SK-N-SH (cell line): Measurements from ENCODE around the gene PODNL1. TPM values are rescaled to one million over a fixed set of nuclear protein-coding genes. Genes with fewer than 3 reads are reported as not detected.

Source experiments
- CTCF ChIA-PET: fragments of 300-600, 350-600 bp; formaldehyde crosslinking; extraction: SDS; loops from one replicate; lab custom pipeline; 2021; lab: Yijun Ruan, JAX
- POLR2A ChIA-PET: fragments of 350-600 bp; sonication (Branson Sonifier 250); formaldehyde crosslinking; extraction: SDS; loops from one replicate; lab custom pipeline; 2020; ENCODE audit warnings: antibody characterized with exemption, inconsistent platforms; lab: Yijun Ruan, JAX
- DNase-seq: peaks from one replicate; pipeline ENCODE4 v3.0.0; 2012
- H2AFZ ChIP-seq: fragments of 200-600 bp; sonication (generic); 2 replicates; pipeline ENCODE4 v1.8.1; 2016; ENCODE audit warnings: antibody characterized with exemption, mild to moderate bottlenecking, low read depth
- H3F3A ChIP-seq: fragments of 200-600 bp; sonication (generic); replicated peaks from 2 replicates; pipeline ENCODE3; 2016; ENCODE audit warnings: antibody characterized with exemption, mild to moderate bottlenecking; ENCODE audit not compliant: insufficient read depth
- H3K27ac ChIP-seq, 2 experiments: fragments of 200-500 bp in 1 of 2; fragments of 200-600 bp in 1 of 2; sonication (Bioruptor generic) in 1 of 2; sonication (generic), shearing (Covaris generic) in 1 of 2; 2 replicates each; pipeline versions ENCODE4 v1.5.1 to v1.6.1; 2014 to 2016; ENCODE audit warnings: low read depth in 2 of 2, inconsistent platforms in 1 of 2, low read length in 1 of 2, mild to moderate bottlenecking in 1 of 2, mixed read lengths in 1 of 2
- H3K27me3 ChIP-seq: fragments of 200-600 bp; sonication (generic), shearing (Covaris generic); 2 replicates; pipeline ENCODE4 v1.6.1; 2016; ENCODE audit warnings: mixed run types; ENCODE audit not compliant: insufficient read depth
- H3K36me3 ChIP-seq, 2 experiments: fragments of 200-500 bp in 1 of 2; fragments of 200-600 bp in 1 of 2; sonication (Bioruptor generic) in 1 of 2; sonication (generic) in 1 of 2; replicated peaks in 1 of 2; 2 replicates each; pipeline versions ENCODE3 to v1.5.1; 2014 to 2016; ENCODE audit warnings: low read length in 1 of 2, mild to moderate bottlenecking in 1 of 2; ENCODE audit not compliant: insufficient read depth in 2 of 2, control insufficient read depth in 1 of 2
- H3K4me1 ChIP-seq, 2 experiments: fragments of 200-500 bp in 1 of 2; fragments of 200-600 bp in 1 of 2; sonication (Bioruptor generic) in 1 of 2; sonication (generic), shearing (Covaris generic) in 1 of 2; 2 replicates each; pipeline versions ENCODE4 v1.5.1 to v1.6.1; 2014 to 2016; ENCODE audit warnings: low read depth in 1 of 2, low read length in 1 of 2, mixed run types in 1 of 2; ENCODE audit not compliant: insufficient read depth in 2 of 2, control insufficient read depth in 1 of 2
- H3K4me2 ChIP-seq: fragments of 200-600 bp; sonication (generic), shearing (Covaris generic); 2 replicates; pipeline ENCODE4 v1.6.1; 2017; ENCODE audit warnings: mixed run types
- H3K4me3 ChIP-seq, 2 experiments: fragments of 200-500 bp in 1 of 2; fragments of 200-600 bp in 1 of 2; sonication (Bioruptor generic) in 1 of 2; sonication (generic), shearing (Covaris generic) in 1 of 2; 2 replicates each; pipeline versions ENCODE4 v1.5.1 to v1.8.1; 2014 to 2016; ENCODE audit warnings: low read depth in 2 of 2, inconsistent platforms in 1 of 2, low read length in 1 of 2, mild to moderate bottlenecking in 1 of 2, mixed read lengths in 1 of 2, moderate library complexity in 1 of 2
- H3K79me2 ChIP-seq: fragments of 200-600 bp; sonication (generic); 2 replicates; pipeline ENCODE4 v1.8.1; 2017; ENCODE audit warnings: mild to moderate bottlenecking; ENCODE audit not compliant: insufficient read depth
- H3K9ac ChIP-seq: fragments of 200-600 bp; sonication (generic); 2 replicates; pipeline ENCODE4 v1.6.1; 2017; ENCODE audit warnings: mixed run types
- H3K9me2 ChIP-seq: fragments of 200-600 bp; sonication (generic); 2 replicates; pipeline ENCODE4 v1.6.1; 2017; ENCODE audit warnings: mixed run types
- H3K9me3 ChIP-seq: fragments of 200-600 bp; sonication (generic); 2 replicates; pipeline ENCODE4 v1.6.1; 2017; ENCODE audit warnings: mixed run types, mild to moderate bottlenecking, moderate library complexity
- H4K20me1 ChIP-seq: fragments of 200-600 bp; sonication (generic); 2 replicates; pipeline ENCODE4 v1.6.1; 2017; ENCODE audit warnings: mild to moderate bottlenecking, mixed run types; ENCODE audit not compliant: insufficient read depth
- FOXM1 ChIP-seq: IDR thresholded peaks from 2 replicates; pipeline ENCODE4 v1.4.0; 2012; ENCODE audit warnings: low read depth, mild to moderate bottlenecking
- GATA2 ChIP-seq: sonication (generic); formaldehyde crosslinking; IDR thresholded peaks from 2 replicates; pipeline ENCODE4 v1.5.0; 2020; ENCODE audit warnings: mild to moderate bottlenecking, missing genetic modification reagents
- JUND ChIP-seq: IDR thresholded peaks from 2 replicates; pipeline ENCODE4 v1.4.0; 2012
- NRF1 ChIP-seq: IDR thresholded peaks from 2 replicates; pipeline ENCODE4 v1.6.1; 2012; ENCODE audit warnings: low read depth, mild to moderate bottlenecking, low read length
- POLR2AphosphoS5 ChIP-seq: IDR thresholded peaks from 2 replicates; pipeline ENCODE4 v1.6.1; 2012; ENCODE audit warnings: low read depth, low read length
- RCOR1 ChIP-seq: fragments of 150-350 bp; IDR thresholded peaks from 2 replicates; pipeline ENCODE4 v1.6.1; 2017; ENCODE audit warnings: antibody characterized with exemption, low read length
- RFX5 ChIP-seq: IDR thresholded peaks from 2 replicates; pipeline ENCODE4 v1.6.1; 2012; ENCODE audit warnings: mild to moderate bottlenecking, improper control_type of control experiment, low read length
- SIN3A ChIP-seq: IDR thresholded peaks from 2 replicates; pipeline ENCODE4 v1.6.1; 2012; ENCODE audit warnings: low read depth, mild to moderate bottlenecking, low read length, moderate library complexity, borderline replicate concordance
- YY1 ChIP-seq: IDR thresholded peaks from 2 replicates; pipeline ENCODE4 v1.4.0; 2012; ENCODE audit warnings: low read depth, mild to moderate bottlenecking
- WGBS: methylation state at CpG from one replicate; pipeline ENCODE4 v1.1.6; 2017; ENCODE audit warnings: low lambda C conversion rate; 5-methylcytosine and 5-hydroxymethylcytosine counted together
- polyA plus RNA-seq, 3 experiments: library from polyadenylated mRNA; depleted of rRNA; stranded (reverse); fragments of >200 nt; gene quantifications; 2 replicates each; pipeline ENCODE4 v1.2.3, GENCODE V29; 2012
- TF ChIP-seq, protein P1 (sequence below): IDR thresholded peaks from 2 replicates; pipeline ENCODE4 v1.4.0; 2012; ENCODE audit warnings: low read depth
- TF ChIP-seq, protein P2 (sequence below): IDR thresholded peaks from 2 replicates; pipeline ENCODE4 v1.6.1; 2012; ENCODE audit warnings: mild to moderate bottlenecking, low read depth, low read length, moderate library complexity
- TF ChIP-seq, protein P3 (sequence below): fragments of 150-350 bp; IDR thresholded peaks from 2 replicates; pipeline ENCODE4 v1.6.1; 2017; ENCODE audit warnings: antibody characterized with exemption, low read length, low read depth, borderline replicate concordance
- TF ChIP-seq, protein P4 (sequence below): fragments of 200-600 bp; sonication (generic); IDR thresholded peaks from 2 replicates; pipeline ENCODE4 v1.6.1; 2017; ENCODE audit warnings: antibody characterized with exemption, mild to moderate bottlenecking, moderate library complexity

The PODNL1 gene
- polyA plus RNA-seq, 1 of the 3 experiments (the other 2 are of a cell fraction): 7.5 TPM

DNA sequence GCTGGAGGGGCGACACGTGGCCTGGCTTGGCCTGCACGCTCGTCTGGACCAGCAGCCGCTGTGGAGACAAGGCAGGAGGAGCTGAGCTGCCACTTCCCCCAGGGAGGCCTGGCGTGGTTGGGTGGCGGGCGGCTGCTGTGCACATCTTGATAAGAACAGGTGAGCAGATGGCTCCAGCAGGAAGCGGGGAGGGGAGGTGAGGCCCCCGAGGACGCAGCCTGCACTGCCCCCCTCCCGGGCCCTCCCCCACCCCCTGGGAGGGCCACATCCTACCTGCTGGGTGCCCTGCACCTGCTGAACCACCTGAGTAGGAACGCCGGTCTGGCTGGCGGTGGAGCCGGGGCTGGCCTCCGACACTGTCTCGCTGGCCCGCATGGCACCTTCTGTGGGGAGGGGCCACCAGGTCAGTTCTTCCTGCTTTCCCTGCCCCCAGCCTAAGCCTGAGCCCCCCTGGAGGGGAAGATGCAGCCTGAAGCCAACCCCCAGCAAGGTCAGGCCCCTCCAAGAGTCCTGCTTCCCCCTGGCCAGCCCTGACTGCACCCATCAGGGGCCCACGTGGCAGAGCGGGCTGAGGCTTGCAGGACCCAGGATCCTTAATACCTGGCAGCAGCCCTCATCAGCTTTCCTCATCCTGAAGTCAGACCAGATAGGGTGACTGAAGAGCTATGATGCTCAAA, 45.1 kb upstream of the PODNL1 start:
- no peaks in the 10 kb centered on the region for H3K79me2 ChIP-seq
- H3K9me3 ChIP-seq: no peaks in the 10 kb centered on the region
- H3K27ac ChIP-seq: no peak overlapping the region
- H3F3A ChIP-seq: peaks cover 13% of the 10 kb centered on the region
- 100% methylated on average over 2 of the region's 21 CpGs for WGBS
- no peaks in the 10 kb centered on the region for H3K27me3 ChIP-seq
- H3K9me2 ChIP-seq: no peaks in the 10 kb centered on the region
- no peak overlapping the region for H2AFZ ChIP-seq
- H4K20me1 ChIP-seq: no peaks in the 10 kb centered on the region
- H3K4me2 ChIP-seq: no peak overlapping the region
- POLR2A ChIA-PET: no interaction called here
- no peak overlapping the region for H3K9ac ChIP-seq
- CTCF ChIA-PET: interaction anchor here (0.8 to 3.0 kb wide), 2 partner anchors 30 to 89 kb away, joined by 3 to 12 read pairs; partner anchors contain the start of gene MISP3
- no peak for DNase-seq
- H3K4me1 ChIP-seq: peaks cover 16 to 46% of the 10 kb centered on the region in 2 experiments; a peak in 3 of 4 replicates
- peaks cover 0 to 3% of the 10 kb centered on the region in 2 experiments for H3K36me3 ChIP-seq
- no peak for TF ChIP-seq FOXM1
- no peak for TF ChIP-seq RCOR1
- TF ChIP-seq, all 33 proteins: peak for 0
- H3K4me3 ChIP-seq: no peak overlapping the region

DNA sequence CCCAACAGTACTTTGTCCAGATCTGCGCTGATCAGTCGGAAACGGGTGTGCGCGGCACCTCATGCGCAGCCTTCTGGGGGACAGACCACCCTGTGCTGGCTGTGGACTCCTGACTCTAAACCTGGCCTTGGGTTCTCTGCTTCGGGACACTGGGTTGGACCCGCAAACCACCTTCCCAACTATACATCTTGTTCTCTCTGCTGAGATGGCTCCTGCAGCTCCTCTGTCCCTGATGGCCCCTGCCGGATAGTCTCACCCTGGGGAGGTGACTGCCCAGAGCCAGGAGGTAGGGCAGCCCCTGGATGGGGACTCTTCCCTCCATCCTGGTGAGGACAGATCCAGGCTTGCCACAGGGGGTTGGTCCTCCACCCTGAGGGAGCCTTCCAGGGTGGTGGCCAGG, 44.6 kb upstream of the PODNL1 start:
- Histone ChIP-seq H3F3A (peaks cover 13% of the 10 kb centered on the region), H4K20me1 (no peaks in the 10 kb centered on the region), H3K4me1 (peaks cover 16 to 46% of the 10 kb centered on the region in 2 experiments; a peak in 3 of 4 replicates), H3K4me3 (no peak overlapping the region), H3K9ac (no peak overlapping the region), H3K9me2 (no peaks in the 10 kb centered on the region), H3K27ac (no peak overlapping the region), H2AFZ (no peak overlapping the region), H3K27me3 (no peaks in the 10 kb centered on the region), H3K36me3 (peaks cover 0 to 3% of the 10 kb centered on the region in 2 experiments), H3K9me3 (no peaks in the 10 kb centered on the region), H3K4me2 (no peak overlapping the region), H3K79me2 (no peaks in the 10 kb centered on the region)
- no peak for DNase-seq
- TF ChIP-seq JUND: no peak
- ChIA-PET POLR2A (no interaction called here), CTCF (interaction anchor here (0.8 kb wide), 1 partner anchor 30 kb away, joined by 3 read pairs; no protein-coding TSS in a partner anchor)
- WGBS: 99% methylated on average over 8 of the region's 9 CpGs

DNA sequence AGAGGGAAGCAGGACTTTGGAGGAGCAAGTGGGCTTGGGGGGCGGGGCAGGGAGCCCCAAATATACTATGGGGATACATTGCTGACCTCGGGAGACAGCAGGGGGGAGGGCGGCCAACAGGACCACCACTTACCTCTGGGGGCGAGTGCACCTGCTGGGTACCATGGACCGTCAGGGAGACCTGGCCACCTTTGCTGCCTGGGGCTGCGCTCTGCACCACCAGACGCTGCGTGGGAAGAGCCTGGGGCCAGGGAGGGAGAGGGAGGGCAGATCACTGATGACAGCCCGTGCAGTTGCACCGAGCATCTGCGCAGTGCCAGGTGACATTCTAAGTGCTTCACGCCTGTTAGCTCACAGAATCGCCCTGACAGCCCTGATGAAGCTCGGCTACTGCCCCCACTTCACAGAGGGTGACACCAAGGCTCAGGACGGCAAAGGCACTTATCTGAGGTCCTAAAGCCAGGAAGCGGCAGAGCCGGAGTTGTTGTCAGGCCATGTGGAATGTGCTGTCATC, 43.8 kb upstream of the PODNL1 start:
- no peak overlapping the region for H3K9ac ChIP-seq
- H3K79me2 ChIP-seq: no peaks in the 10 kb centered on the region
- no peaks in the 10 kb centered on the region for H3K27me3 ChIP-seq
- WGBS: 88% methylated on average over 6 of the region's 17 CpGs
- ChIA-PET POLR2A (no interaction called here), CTCF (interaction anchor here (0.7 kb wide), 1 partner anchor 1134 kb away, joined by 3 read pairs; no protein-coding TSS in a partner anchor)
- H3K9me3 ChIP-seq: no peaks in the 10 kb centered on the region
- peaks cover 13% of the 10 kb centered on the region for H3F3A ChIP-seq
- H3K36me3 ChIP-seq: peaks cover 0 to 3% of the 10 kb centered on the region in 2 experiments
- H3K4me3 ChIP-seq: no peak overlapping the region
- DNase-seq: no peak
- H4K20me1 ChIP-seq: no peaks in the 10 kb centered on the region
- H2AFZ ChIP-seq: no peak overlapping the region
- no peaks in the 10 kb centered on the region for H3K9me2 ChIP-seq
- H3K4me1 ChIP-seq: peaks cover 13 to 39% of the 10 kb centered on the region in 2 experiments; a peak in 3 of 4 replicates
- no peak overlapping the region for H3K27ac ChIP-seq
- no peak overlapping the region for H3K4me2 ChIP-seq
- TF ChIP-seq, protein P1, sequence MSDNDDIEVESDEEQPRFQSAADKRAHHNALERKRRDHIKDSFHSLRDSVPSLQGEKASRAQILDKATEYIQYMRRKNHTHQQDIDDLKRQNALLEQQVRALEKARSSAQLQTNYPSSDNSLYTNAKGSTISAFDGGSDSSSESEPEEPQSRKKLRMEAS: no peak
- TF ChIP-seq JUND (no peak), POLR2AphosphoS5 (no peak), YY1 (no peak), NRF1 (no peak), SIN3A (no peak), RFX5 (no peak), GATA2 (CRISPR knock-in tag) (no peak), FOXM1 (no peak)
- TF ChIP-seq, protein P2, sequence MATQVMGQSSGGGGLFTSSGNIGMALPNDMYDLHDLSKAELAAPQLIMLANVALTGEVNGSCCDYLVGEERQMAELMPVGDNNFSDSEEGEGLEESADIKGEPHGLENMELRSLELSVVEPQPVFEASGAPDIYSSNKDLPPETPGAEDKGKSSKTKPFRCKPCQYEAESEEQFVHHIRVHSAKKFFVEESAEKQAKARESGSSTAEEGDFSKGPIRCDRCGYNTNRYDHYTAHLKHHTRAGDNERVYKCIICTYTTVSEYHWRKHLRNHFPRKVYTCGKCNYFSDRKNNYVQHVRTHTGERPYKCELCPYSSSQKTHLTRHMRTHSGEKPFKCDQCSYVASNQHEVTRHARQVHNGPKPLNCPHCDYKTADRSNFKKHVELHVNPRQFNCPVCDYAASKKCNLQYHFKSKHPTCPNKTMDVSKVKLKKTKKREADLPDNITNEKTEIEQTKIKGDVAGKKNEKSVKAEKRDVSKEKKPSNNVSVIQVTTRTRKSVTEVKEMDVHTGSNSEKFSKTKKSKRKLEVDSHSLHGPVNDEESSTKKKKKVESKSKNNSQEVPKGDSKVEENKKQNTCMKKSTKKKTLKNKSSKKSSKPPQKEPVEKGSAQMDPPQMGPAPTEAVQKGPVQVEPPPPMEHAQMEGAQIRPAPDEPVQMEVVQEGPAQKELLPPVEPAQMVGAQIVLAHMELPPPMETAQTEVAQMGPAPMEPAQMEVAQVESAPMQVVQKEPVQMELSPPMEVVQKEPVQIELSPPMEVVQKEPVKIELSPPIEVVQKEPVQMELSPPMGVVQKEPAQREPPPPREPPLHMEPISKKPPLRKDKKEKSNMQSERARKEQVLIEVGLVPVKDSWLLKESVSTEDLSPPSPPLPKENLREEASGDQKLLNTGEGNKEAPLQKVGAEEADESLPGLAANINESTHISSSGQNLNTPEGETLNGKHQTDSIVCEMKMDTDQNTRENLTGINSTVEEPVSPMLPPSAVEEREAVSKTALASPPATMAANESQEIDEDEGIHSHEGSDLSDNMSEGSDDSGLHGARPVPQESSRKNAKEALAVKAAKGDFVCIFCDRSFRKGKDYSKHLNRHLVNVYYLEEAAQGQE: no peak
- TF ChIP-seq, protein P3, sequence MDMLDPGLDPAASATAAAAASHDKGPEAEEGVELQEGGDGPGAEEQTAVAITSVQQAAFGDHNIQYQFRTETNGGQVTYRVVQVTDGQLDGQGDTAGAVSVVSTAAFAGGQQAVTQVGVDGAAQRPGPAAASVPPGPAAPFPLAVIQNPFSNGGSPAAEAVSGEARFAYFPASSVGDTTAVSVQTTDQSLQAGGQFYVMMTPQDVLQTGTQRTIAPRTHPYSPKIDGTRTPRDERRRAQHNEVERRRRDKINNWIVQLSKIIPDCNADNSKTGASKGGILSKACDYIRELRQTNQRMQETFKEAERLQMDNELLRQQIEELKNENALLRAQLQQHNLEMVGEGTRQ: no peak
- TF ChIP-seq, protein P4, sequence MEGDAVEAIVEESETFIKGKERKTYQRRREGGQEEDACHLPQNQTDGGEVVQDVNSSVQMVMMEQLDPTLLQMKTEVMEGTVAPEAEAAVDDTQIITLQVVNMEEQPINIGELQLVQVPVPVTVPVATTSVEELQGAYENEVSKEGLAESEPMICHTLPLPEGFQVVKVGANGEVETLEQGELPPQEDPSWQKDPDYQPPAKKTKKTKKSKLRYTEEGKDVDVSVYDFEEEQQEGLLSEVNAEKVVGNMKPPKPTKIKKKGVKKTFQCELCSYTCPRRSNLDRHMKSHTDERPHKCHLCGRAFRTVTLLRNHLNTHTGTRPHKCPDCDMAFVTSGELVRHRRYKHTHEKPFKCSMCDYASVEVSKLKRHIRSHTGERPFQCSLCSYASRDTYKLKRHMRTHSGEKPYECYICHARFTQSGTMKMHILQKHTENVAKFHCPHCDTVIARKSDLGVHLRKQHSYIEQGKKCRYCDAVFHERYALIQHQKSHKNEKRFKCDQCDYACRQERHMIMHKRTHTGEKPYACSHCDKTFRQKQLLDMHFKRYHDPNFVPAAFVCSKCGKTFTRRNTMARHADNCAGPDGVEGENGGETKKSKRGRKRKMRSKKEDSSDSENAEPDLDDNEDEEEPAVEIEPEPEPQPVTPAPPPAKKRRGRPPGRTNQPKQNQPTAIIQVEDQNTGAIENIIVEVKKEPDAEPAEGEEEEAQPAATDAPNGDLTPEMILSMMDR: no peak
